Measurements from ENCODE around the gene ZNF473.
"Not testable (repeated sequence)": the region's sequence is repeated elsewhere in the genome, so short reads cannot be mapped to it uniquely, and the experiment has no call there.

The ZNF473 gene

GRCh38 chr19:50051228-50051895 is 25.6 kb downstream of the ZNF473 start:
- not testable (repeated sequence) for DNase-seq

GRCh38 chr19:50051964-50052363 is 26.2 kb downstream of the ZNF473 start:
- DNase-seq: no peak

GRCh38 chr19:50053119-50053518 is 27.3 kb downstream of the ZNF473 start:
- DNase-seq: no peak

GRCh38 chr19:50058425-50058824 is 32.6 kb downstream of the ZNF473 start:
- DNase-seq: no peak

GRCh38 chr19:50059045-50059444 is 33.2 kb downstream of the ZNF473 start:
- DNase-seq: no peak

- DNase-seq: no peak
These were observed 34.3 kb downstream of the ZNF473 start for GRCh38 chr19:50060107-50060506.

- no peak for DNase-seq
These were observed 35.8 kb downstream of the ZNF473 start for GRCh38 chr19:50061650-50062049.

GRCh38 chr19:50065938-50066337 is 40.1 kb downstream of the ZNF473 start:
- no peak for DNase-seq

- no peak for DNase-seq
These were observed 41.8 kb downstream of the ZNF473 start for GRCh38 chr19:50067575-50067974.

- not testable (repeated sequence) for DNase-seq
These were observed 42.6 kb downstream of the ZNF473 start for GRCh38 chr19:50068382-50068781.

GRCh38 chr19:50075076-50075475 is 49.3 kb downstream of the ZNF473 start:
- not testable (repeated sequence) for DNase-seq

- DNase-seq: not testable (repeated sequence)
These were observed 50.0 kb downstream of the ZNF473 start for GRCh38 chr19:50075644-50076372.

- DNase-seq: not testable (repeated sequence)
These were observed 51.0 kb downstream of the ZNF473 start for GRCh38 chr19:50076581-50077355.

- DNase-seq: not testable (repeated sequence)
These were observed 53.2 kb downstream of the ZNF473 start for GRCh38 chr19:50079014-50079413.

- DNase-seq: not testable (repeated sequence)
These were observed 58.6 kb downstream of the ZNF473 start for GRCh38 chr19:50084440-50084839.

- DNase-seq: not testable (repeated sequence)
These were observed 61.3 kb downstream of the ZNF473 start for GRCh38 chr19:50087153-50087552.

- not testable (repeated sequence) for DNase-seq
These were observed 64.9 kb downstream of the ZNF473 start for GRCh38 chr19:50090706-50091105.

- DNase-seq: not testable (repeated sequence)
These were observed 66.0 kb downstream of the ZNF473 start for GRCh38 chr19:50091786-50092185.

- not testable (repeated sequence) for DNase-seq
These were observed 66.8 kb downstream of the ZNF473 start for GRCh38 chr19:50092597-50092996.

- DNase-seq: not testable (repeated sequence)
These were observed 72.1 kb downstream of the ZNF473 start for GRCh38 chr19:50097884-50098283.

- DNase-seq: not testable (repeated sequence)
These were observed 73.1 kb downstream of the ZNF473 start for GRCh38 chr19:50098892-50099291.

GRCh38 chr19:50099696-50100095 is 73.9 kb downstream of the ZNF473 start:
- DNase-seq: not testable (repeated sequence)

- not testable (repeated sequence) for DNase-seq
These were observed 75.1 kb downstream of the ZNF473 start for GRCh38 chr19:50100946-50101345.

All from stimulated activated naive CD4-positive, alpha-beta T cell treated with Interleukin-2 at 50 U/mL for 16 hours (primary cell).